HG03097 (cell line): ENCODE measurements around the gene POLR3GL.
A peak's percentile ranks its signal among the peaks of the same experiment; 100 is the strongest.
"Not testable (repeated sequence)": the region's sequence is repeated elsewhere in the genome, so short reads cannot be mapped to it uniquely, and the experiment has no call there.

Source experiments
- ATAC-seq: cut with Tn5 transposase; IDR thresholded peaks from one replicate; pipeline ENCODE4 v1.9.1; 2021; ENCODE audit not compliant: unreplicated experiment, low FRiP score

The POLR3GL gene, protein sequence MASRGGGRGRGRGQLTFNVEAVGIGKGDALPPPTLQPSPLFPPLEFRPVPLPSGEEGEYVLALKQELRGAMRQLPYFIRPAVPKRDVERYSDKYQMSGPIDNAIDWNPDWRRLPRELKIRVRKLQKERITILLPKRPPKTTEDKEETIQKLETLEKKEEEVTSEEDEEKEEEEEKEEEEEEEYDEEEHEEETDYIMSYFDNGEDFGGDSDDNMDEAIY

DNA sequence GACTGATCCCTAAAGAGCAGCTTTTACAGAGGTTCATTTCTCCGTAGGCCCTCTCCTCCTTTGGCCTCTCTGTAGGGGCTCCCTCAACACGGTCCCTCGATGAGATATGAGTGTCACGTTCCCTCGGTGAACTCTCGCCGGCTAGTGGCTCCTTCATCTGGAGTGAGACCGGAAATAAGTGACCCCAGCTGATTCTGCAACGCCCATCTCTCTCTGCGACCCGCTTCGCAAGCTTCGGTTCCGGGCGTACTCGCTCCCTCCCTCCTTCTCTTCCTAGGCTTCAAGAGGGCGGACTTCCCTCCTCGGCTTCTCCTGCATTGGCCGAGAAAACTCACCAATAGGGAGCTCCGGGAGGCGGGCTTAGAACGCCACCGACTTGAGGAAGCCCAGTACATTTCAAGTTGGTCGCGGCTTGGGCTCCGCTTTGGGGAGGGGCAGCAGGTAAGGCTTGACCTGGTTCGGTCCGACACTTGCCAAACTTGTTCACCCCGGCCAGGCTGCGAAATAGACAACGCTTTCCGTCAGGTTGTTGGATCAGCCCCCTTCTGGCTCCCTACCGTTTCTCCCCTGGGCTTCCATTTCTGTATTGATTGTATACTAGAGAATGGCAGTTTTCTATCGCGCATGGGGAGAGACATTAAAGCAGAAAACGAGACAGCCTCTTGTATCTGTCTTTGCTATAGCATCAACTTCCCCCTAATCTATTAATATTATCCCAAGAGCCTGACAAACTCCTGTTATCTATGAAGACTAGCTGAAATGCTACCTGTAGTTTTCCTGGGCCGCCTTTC lies at the start of gene POLR3GL, which contains the start of gene ANKRD34A:
Gene POLR3GL, plus strand, starts transcription at position 363 of the 791 bp plus-strand sequence. CDS start 10,176 bp downstream, outside the sequence.
Gene ANKRD34A, minus strand, starts transcription at position 248 of the 791 bp plus-strand sequence. CDS start 2,816 bp downstream, outside the sequence.
- ATAC-seq: peak; percentile 84

- ATAC-seq: no peak
Measured at GRCh38 chr1:145916745-145917144, 47.7 kb upstream of the POLR3GL start.

DNA sequence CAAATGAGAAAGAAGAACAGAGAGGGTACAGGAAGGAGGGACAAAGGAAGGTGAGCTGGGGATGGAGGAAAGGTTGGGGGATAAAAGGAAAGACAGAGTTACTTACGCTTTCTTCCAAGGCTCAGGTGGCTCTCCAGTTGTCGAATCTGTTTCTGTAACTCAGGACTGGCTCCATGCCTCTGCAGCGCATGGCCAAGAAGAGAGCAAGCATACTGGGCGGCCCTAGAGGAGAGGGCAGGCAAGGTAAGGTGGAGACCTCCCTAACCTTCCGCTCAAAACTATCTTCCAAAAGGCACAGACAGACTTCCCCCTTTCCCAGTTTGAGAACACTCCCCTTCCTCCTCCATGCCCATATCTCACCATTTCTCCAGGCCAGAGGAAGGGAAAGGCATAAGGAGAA lies 46.9 kb upstream of the POLR3GL start:
- ATAC-seq: no peak

DNA sequence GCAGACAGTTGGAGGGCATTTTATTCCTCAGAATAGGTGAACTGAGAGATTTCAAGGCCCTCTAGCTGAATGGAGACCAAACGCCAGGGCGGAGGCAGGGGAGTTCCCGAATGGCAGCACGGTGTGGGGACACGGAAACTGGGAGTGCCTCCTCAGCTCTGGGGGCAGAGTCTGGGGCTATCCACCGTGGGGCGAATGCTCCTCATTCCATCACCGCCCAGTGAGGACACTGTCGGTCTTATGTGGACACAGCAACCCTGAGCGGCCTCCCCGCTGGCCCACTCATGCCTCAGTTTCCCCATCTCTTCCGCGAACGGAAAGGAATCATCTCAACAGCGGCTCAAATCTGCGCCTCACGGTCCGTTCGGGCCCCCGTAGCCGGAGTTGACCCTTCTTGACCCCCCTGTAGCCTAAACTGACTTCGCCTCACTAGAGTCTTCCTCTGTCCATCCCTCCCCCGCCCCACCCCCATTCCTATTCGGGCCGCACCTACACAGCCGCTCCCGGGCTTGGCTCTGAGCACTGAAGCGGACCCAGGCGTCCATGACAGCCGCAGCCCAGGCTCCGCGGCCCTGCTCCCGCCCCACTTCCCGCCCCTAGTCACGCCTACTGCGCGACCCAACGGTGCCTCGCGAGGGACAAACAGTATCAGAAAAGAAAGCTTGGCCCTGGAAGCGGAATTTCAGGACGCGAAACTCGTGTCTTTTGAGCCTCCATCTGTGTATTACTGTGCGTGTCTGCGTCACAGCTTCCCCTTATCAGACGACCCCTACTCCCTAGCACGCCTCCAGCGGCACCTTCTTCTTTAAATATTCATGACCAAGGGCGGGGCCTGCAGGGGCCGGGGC lies 46.1 kb upstream of the POLR3GL start, which contains the start of gene PEX11B:
Gene PEX11B, minus strand, starts transcription at position 574 of the 848 bp plus-strand sequence. Its CDS starts 29 bp downstream, at position 545.
- ATAC-seq: peak; percentile 74

GRCh38 chr1:145918992-145919939 lies 45.2 kb upstream of the POLR3GL start:
- ATAC-seq: peak; percentile 18

DNA sequence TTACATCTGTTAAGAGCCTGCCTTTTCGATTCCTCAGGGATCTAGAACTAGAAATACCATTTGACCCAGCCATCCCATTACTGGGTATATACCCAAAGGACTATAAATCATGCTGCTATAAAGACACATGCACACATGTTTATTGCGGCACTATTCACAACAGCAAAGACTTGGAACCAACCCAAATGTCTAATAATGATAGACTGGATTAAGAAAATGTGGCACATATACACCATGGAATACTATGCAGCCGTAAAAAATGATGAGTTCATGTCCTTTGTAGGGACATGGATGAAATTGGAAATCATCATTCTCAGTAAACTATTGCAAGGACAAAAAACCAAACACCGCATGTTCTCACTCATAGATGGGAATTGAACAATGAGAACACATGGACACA lies 44.2 kb upstream of the POLR3GL start:
- not testable (repeated sequence) for ATAC-seq

DNA sequence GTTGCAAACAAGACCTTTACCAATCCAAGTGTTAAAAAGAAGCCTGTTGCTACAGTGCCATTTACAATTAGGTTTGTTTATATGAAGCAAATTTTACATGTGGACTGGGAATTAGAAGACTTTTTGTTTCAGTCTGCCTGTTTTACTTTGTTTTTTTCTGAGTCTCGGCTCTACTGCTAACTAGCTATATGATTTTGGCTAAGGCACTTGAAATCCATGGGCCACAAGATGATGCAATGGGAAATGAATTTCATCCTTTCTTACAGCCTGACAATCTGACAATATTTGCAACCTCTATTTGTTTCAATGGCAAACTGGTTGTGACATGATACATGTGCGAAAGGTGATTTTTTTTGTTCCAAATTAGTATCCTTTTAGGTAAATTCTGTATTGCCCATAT lies 42.2 kb upstream of the POLR3GL start:
- no peak for ATAC-seq

DNA sequence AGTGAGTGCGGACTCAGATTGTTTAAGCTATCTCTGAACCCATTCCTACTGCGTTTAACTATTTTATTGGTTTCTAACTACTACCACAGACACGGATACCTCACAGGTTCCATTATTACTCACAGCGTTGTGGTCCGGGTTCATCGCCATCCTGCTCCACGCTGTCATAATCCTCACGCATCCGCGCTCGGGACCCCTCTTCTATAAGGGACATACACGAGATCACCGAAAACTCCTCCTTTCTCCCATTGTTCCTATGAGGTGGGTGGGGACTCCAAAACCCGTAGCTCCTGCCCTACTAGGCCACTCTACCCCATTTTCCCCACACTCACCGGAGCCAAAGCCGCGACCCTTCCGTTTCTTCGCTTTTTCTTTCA lies 37.8 kb upstream of the POLR3GL start:
- no peak for ATAC-seq

GRCh38 chr1:145927063-145927886 lies 37.2 kb upstream of the POLR3GL start, which contains the start of gene RBM8A:
RBM8A (minus strand) TSS chr1:145927484; CDS start chr1:145927426, 58 bp downstream.
- peak; percentile 97 for ATAC-seq

- ATAC-seq: no peak
Measured at GRCh38 chr1:145927916-145928643, 36.4 kb upstream of the POLR3GL start.

DNA sequence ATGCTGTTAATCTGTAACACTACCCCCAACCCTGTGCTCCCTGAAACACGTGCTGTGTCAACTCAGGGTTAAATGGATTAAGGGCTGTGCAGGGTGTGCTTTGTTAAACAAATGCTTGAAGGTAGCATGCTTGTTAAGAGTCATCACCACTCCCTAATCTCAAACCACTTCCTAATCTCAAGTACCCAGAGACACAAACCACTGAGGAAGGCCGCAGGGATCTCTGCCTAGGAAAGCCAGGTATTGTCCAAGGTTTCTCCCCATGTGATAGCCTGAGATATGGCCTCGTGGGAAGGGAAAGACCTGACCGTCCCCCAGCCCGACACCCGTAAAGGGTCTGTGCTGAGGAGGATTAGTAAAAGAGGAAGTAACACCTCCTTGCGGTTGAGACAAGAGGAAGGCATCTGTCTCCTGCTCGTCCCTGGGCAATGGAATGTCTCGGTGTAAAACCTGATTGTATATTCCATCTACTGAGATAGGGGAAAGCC lies 31.9 kb upstream of the POLR3GL start:
- not testable (repeated sequence) for ATAC-seq

DNA sequence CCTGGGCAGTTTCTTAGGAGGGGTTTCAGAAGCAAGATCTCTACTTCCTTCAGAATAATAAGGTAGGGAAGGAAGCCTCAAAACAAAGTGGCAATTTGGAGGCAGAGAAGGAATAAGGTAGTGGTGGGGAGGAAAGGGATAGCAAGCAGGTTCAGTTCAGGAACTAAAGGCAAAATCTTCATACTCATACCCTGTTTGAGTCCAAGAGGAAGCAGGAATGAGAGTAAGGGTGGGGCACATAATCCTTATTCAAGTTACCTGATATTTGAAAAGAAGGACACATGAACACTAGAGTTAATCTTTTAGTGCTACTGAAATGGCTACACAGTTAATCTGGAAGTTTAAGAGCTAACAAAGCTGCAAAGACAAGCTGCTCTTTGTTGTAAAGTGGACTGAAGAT lies 28.8 kb upstream of the POLR3GL start:
- ATAC-seq: no peak

DNA sequence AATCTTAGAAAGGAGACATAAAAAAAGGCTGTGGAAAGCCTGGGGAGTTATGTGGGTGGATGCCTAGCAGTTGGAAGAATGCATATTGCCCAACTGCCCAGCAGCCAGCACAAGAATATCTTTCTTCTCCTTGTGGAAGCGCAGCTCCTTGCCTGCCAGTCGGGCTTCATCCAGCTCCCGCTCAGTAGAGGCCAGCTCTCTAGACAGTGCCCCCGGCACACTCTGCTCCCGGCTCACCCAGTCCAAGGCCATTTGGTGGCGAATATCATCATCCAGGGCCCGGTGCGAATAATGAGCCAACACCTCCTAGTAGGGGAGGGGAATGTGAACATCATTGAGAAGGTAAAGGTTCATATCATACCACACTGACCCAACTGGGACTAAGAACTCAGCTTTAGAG lies 28.2 kb upstream of the POLR3GL start:
- ATAC-seq: no peak

DNA sequence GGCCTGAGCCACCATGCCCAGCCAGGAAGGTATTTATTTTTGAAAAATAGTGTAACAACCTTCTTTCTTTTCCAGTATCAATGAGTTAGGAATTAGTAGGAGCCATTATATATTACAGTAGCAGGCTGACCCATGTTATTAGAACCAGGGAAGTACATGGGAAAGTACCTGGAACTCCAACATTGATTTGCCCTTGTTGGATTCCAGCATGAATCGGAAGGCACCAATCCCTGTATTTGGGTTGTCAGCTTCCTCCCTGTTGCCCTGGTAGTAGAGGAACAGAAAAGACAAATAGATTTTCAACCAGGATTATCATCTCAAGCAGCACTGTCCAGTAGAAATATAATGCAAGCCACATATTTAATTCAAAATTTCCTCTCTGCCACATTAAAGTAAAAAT lies 27.1 kb upstream of the POLR3GL start:
- ATAC-seq: no peak

DNA sequence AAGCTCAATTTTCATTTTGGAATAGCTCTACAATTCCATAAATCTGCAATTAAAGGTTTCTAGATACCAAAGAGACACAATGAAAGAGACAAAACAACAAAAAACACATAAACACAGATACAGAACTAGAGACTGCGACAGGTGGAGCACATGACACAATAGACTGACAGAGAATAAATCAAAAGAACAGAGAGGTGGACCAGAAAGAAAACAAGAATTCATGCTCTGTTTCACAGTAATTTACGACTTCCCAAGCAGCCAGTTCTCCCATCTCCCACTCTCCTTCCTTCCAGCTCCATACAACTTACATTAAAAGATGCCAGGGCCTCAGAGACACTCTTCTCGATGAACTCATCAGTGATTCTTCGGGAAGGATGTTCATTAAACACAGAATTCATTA lies 22.1 kb upstream of the POLR3GL start:
- no peak for ATAC-seq

- no peak for ATAC-seq
Measured at GRCh38 chr1:145942871-145943270, 21.6 kb upstream of the POLR3GL start.

GRCh38 chr1:145944532-145944931 lies 20.0 kb upstream of the POLR3GL start:
- no peak for ATAC-seq

DNA sequence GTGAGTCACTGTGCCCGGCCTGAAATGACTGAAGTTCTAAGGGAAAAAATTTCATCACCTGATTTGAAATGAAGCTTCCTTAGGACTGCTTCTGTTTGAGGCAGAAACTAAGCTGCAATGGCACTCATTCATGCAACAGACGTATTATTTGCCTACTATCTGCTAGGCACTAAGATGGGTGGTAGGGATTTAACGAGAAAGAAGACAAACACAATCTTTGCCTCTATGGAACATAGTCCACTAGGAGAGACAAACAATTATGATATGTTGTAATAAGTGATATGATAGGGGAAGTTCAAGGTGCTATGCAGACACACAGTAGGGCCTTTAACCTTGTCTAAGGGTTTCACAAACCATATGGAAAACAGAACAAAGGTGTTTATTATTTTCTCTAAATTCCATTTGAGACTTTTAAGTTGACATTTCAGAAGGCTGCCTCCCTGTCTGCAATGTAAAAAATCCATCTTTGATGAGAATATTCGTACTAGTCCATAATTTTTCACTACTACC lies 18.0 kb upstream of the POLR3GL start:
- ATAC-seq: no peak
